ENCODE data around the gene IFT122.

DNA sequence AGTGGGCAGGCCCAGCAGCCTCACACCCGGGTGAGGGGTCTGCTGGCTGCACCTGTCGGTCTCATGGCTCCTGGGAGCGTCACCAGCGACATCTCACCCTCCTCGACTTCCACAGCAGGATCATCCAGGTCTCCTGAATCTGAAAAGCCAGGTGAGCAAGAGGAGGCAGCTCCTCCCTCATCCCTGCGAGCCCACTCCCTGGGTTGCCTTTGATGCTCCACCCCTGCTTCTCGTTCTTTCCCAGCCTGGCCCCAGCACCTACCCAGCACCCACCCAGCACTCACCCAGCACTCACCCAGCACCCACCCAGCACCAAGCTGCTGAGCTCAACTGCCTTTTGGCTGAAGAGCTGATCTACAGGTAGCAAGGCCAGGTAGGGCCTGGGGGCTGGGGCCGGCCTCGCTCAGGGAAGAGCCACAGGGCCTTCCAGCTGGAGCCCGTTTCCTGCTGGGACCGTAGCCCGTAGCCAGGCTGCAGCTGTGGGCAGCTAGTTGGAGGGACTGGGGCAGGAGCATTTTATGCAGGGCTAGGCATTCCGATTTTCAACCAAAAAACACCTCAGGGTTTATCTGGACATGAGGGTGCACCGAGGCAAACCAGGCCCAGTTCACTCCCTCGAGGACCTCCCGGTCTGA, 103.2 kb downstream of the IFT122 start, which contains the start of gene H1-8:
- TF ChIP-seq POLR2AphosphoS5 (IDR thresholded peaks at IDR 0.05; ENCODE audit: low read depth) (no peak), EZH2phosphoT487 (IDR thresholded peaks at IDR 0.05; ENCODE audit: unreplicated experiment) (no peak), EZH2 (IDR thresholded peaks at IDR 0.05; ENCODE audit: low read depth, unreplicated experiment) (no peak), CREB1 (CRISPR knock-in tag; IDR thresholded peaks at IDR 0.05; ENCODE audit: low read depth) (no peak), NANOG (IDR thresholded peaks at IDR 0.05; ENCODE audit: borderline replicate concordance) (no peak), ZNF331 (CRISPR knock-in tag; IDR thresholded peaks at IDR 0.05; ENCODE audit: low read depth) (no peak)
- TF ChIP-seq, protein P1, sequence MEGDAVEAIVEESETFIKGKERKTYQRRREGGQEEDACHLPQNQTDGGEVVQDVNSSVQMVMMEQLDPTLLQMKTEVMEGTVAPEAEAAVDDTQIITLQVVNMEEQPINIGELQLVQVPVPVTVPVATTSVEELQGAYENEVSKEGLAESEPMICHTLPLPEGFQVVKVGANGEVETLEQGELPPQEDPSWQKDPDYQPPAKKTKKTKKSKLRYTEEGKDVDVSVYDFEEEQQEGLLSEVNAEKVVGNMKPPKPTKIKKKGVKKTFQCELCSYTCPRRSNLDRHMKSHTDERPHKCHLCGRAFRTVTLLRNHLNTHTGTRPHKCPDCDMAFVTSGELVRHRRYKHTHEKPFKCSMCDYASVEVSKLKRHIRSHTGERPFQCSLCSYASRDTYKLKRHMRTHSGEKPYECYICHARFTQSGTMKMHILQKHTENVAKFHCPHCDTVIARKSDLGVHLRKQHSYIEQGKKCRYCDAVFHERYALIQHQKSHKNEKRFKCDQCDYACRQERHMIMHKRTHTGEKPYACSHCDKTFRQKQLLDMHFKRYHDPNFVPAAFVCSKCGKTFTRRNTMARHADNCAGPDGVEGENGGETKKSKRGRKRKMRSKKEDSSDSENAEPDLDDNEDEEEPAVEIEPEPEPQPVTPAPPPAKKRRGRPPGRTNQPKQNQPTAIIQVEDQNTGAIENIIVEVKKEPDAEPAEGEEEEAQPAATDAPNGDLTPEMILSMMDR (conservative IDR thresholded peaks at IDR 0.05; ENCODE audit: low read depth in 2 of 2), result no peak
- TF ChIP-seq, protein P2, sequence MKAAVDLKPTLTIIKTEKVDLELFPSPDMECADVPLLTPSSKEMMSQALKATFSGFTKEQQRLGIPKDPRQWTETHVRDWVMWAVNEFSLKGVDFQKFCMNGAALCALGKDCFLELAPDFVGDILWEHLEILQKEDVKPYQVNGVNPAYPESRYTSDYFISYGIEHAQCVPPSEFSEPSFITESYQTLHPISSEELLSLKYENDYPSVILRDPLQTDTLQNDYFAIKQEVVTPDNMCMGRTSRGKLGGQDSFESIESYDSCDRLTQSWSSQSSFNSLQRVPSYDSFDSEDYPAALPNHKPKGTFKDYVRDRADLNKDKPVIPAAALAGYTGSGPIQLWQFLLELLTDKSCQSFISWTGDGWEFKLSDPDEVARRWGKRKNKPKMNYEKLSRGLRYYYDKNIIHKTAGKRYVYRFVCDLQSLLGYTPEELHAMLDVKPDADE (IDR thresholded peaks at IDR 0.05), result no peak
- TF ChIP-seq, protein P3, sequence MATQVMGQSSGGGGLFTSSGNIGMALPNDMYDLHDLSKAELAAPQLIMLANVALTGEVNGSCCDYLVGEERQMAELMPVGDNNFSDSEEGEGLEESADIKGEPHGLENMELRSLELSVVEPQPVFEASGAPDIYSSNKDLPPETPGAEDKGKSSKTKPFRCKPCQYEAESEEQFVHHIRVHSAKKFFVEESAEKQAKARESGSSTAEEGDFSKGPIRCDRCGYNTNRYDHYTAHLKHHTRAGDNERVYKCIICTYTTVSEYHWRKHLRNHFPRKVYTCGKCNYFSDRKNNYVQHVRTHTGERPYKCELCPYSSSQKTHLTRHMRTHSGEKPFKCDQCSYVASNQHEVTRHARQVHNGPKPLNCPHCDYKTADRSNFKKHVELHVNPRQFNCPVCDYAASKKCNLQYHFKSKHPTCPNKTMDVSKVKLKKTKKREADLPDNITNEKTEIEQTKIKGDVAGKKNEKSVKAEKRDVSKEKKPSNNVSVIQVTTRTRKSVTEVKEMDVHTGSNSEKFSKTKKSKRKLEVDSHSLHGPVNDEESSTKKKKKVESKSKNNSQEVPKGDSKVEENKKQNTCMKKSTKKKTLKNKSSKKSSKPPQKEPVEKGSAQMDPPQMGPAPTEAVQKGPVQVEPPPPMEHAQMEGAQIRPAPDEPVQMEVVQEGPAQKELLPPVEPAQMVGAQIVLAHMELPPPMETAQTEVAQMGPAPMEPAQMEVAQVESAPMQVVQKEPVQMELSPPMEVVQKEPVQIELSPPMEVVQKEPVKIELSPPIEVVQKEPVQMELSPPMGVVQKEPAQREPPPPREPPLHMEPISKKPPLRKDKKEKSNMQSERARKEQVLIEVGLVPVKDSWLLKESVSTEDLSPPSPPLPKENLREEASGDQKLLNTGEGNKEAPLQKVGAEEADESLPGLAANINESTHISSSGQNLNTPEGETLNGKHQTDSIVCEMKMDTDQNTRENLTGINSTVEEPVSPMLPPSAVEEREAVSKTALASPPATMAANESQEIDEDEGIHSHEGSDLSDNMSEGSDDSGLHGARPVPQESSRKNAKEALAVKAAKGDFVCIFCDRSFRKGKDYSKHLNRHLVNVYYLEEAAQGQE (IDR thresholded peaks at IDR 0.05; ENCODE audit: unreplicated experiment), result no peak
